OCI-LY1 (cell line): Measurements from ENCODE around the gene LRP1.

Experiments
- H2AFZ ChIP-seq: fragments of 200-600 bp; sonication (generic), shearing (Covaris generic); 2 replicates; pipeline ENCODE4 v1.6.0; 2014; ENCODE audit warnings: antibody characterized with exemption, mild to moderate bottlenecking, low read length
- H3F3A ChIP-seq: fragments of 200-600 bp; sonication (generic), shearing (Covaris generic); 2 replicates; pipeline ENCODE4 v1.6.0; 2014; ENCODE audit warnings: mild to moderate bottlenecking, antibody characterized with exemption, low read length, moderate library complexity; ENCODE audit not compliant: insufficient read depth
- H3K27ac ChIP-seq: fragments of 200-600 bp; sonication (generic); 2 replicates; pipeline ENCODE4 v1.5.1; 2014; ENCODE audit warnings: low read length, mixed run types, mild to moderate bottlenecking, low read depth; ENCODE audit not compliant: poor library complexity, severe bottlenecking
- H3K27me3 ChIP-seq: fragments of 200-600 bp; sonication (generic); 2 replicates; pipeline ENCODE4 v1.6.0; 2014; ENCODE audit warnings: antibody characterized with exemption, mild to moderate bottlenecking, low read length, moderate library complexity; ENCODE audit not compliant: insufficient read depth
- H3K36me3 ChIP-seq: fragments of 200-600 bp; sonication (generic); 2 replicates; pipeline ENCODE4 v1.6.1; 2014; ENCODE audit warnings: mild to moderate bottlenecking, antibody characterized with exemption, low read length, moderate library complexity, mixed read lengths; ENCODE audit not compliant: insufficient read depth
- H3K4me1 ChIP-seq: fragments of 200-600 bp; sonication (generic); 2 replicates; pipeline ENCODE4 v1.5.1; 2014; ENCODE audit warnings: mild to moderate bottlenecking, low read length, moderate library complexity; ENCODE audit not compliant: insufficient read depth, severe bottlenecking
- H3K4me2 ChIP-seq: fragments of 200-600 bp; sonication (generic), shearing (Covaris generic); 2 replicates; pipeline ENCODE4 v1.6.1; 2014; ENCODE audit warnings: low read length
- H3K4me3 ChIP-seq: fragments of 200-600 bp; sonication (generic); 2 replicates; pipeline ENCODE4 v1.5.1; 2014; ENCODE audit warnings: low read length, low read depth, mild to moderate bottlenecking, mixed read lengths; ENCODE audit not compliant: poor library complexity, severe bottlenecking
- H3K79me2 ChIP-seq: fragments of 200-600 bp; shearing (Covaris generic); 2 replicates; pipeline ENCODE4 v1.6.1; 2016; ENCODE audit warnings: mixed run types, low read length, mixed read lengths; ENCODE audit not compliant: insufficient read depth
- H3K9ac ChIP-seq: fragments of 200-600 bp; sonication (generic), shearing (Covaris generic); 2 replicates; pipeline ENCODE4 v1.6.1; 2014; ENCODE audit warnings: mild to moderate bottlenecking, low read length, mixed read lengths
- H3K9me2 ChIP-seq: fragments of 200-600 bp; sonication (generic), shearing (Covaris generic); 2 replicates; pipeline ENCODE4 v1.6.1; 2014; ENCODE audit warnings: low read depth, mild to moderate bottlenecking, low read length, mixed read lengths
- H3K9me3 ChIP-seq: fragments of 200-600 bp; shearing (Covaris generic); 2 replicates; pipeline ENCODE4 v1.6.1; 2014; ENCODE audit warnings: low read length, mixed read lengths
- H4K20me1 ChIP-seq: fragments of 200-600 bp; sonication (generic), shearing (Covaris generic); 2 replicates; pipeline ENCODE4 v1.6.0; 2016; ENCODE audit warnings: mild to moderate bottlenecking, low read length; ENCODE audit not compliant: insufficient read depth
- EZH2 ChIP-seq: fragments of 200-600 bp; sonication (generic), shearing (Covaris generic); IDR thresholded peaks from 2 replicates; pipeline ENCODE4 v1.8.0; 2017; ENCODE audit warnings: borderline replicate concordance, mixed run types, mild to moderate bottlenecking, antibody characterized with exemption, low read length, moderate library complexity, mixed read lengths
- TF ChIP-seq, protein P1 (sequence below): fragments of 200-600 bp; sonication (generic), shearing (Covaris generic); IDR thresholded peaks from 2 replicates; pipeline ENCODE4 v1.5.1; 2017; ENCODE audit warnings: mild to moderate bottlenecking, antibody characterized with exemption, low read length, moderate library complexity, mixed read lengths

The LRP1 gene

GRCh38 chr12:57141249-57141648, 13.0 kb downstream of the LRP1 start:
- H3K4me2 ChIP-seq = no peak overlapping the region
- no peaks in the 10 kb centered on the region for H3K36me3 ChIP-seq
- TF ChIP-seq, protein P1, sequence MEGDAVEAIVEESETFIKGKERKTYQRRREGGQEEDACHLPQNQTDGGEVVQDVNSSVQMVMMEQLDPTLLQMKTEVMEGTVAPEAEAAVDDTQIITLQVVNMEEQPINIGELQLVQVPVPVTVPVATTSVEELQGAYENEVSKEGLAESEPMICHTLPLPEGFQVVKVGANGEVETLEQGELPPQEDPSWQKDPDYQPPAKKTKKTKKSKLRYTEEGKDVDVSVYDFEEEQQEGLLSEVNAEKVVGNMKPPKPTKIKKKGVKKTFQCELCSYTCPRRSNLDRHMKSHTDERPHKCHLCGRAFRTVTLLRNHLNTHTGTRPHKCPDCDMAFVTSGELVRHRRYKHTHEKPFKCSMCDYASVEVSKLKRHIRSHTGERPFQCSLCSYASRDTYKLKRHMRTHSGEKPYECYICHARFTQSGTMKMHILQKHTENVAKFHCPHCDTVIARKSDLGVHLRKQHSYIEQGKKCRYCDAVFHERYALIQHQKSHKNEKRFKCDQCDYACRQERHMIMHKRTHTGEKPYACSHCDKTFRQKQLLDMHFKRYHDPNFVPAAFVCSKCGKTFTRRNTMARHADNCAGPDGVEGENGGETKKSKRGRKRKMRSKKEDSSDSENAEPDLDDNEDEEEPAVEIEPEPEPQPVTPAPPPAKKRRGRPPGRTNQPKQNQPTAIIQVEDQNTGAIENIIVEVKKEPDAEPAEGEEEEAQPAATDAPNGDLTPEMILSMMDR = no peak
- TF ChIP-seq EZH2 = no peak
- no peaks in the 10 kb centered on the region for H4K20me1 ChIP-seq
- no peaks in the 10 kb centered on the region for H3K9me2 ChIP-seq
- no peaks in the 10 kb centered on the region for H3F3A ChIP-seq
- no peaks in the 10 kb centered on the region for H3K9me3 ChIP-seq
- no peaks in the 10 kb centered on the region for H3K4me1 ChIP-seq
- H3K27ac ChIP-seq = no peak overlapping the region
- H3K27me3 ChIP-seq = no peaks in the 10 kb centered on the region
- no peak overlapping the region for H3K9ac ChIP-seq
- no peak overlapping the region for H3K4me3 ChIP-seq
- H3K79me2 ChIP-seq = no peaks in the 10 kb centered on the region
- no peak overlapping the region for H2AFZ ChIP-seq

DNA sequence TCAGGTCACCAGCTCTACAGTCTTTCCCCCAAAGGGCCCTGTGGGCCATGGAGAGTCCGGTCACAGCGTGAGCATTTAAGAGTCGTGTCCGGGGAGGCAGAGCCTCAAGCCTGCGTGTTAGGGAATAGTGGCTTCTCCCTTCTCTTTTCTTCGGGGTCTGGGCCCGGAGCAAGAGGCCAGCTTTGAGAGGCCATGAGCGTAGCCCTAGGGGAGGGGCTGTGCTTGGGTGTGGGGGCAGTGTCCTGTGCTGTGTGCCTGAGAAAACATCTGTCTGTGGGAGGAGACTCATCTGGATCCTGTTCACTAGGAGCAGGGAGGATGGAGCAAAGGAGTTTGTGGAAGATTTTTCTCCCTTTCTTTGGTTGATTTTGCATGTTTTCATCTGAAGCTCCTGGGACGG, 13.8 kb downstream of the LRP1 start:
- no peaks in the 10 kb centered on the region for H3K9me2 ChIP-seq

GRCh38 chr12:57142727-57143126, 14.4 kb downstream of the LRP1 start:
- H3K4me1 ChIP-seq = no peaks in the 10 kb centered on the region
- H3K4me3 ChIP-seq = no peak overlapping the region
- H3K9me2 ChIP-seq = no peaks in the 10 kb centered on the region
- H3K4me2 ChIP-seq = no peak overlapping the region
- TF ChIP-seq, protein P1 = no peak
- TF ChIP-seq EZH2 = no peak
- no peak overlapping the region for H2AFZ ChIP-seq
- no peak overlapping the region for H3K27ac ChIP-seq
- H3F3A ChIP-seq = no peaks in the 10 kb centered on the region
- no peaks in the 10 kb centered on the region for H3K9me3 ChIP-seq
- no peak overlapping the region for H3K9ac ChIP-seq
- H3K79me2 ChIP-seq = no peaks in the 10 kb centered on the region
- no peaks in the 10 kb centered on the region for H4K20me1 ChIP-seq
- no peaks in the 10 kb centered on the region for H3K27me3 ChIP-seq
- no peaks in the 10 kb centered on the region for H3K36me3 ChIP-seq

More for the DNA sequence above, 13.8 kb downstream of the LRP1 start:
- H3K36me3 ChIP-seq = no peaks in the 10 kb centered on the region
- H3K4me1 ChIP-seq = no peaks in the 10 kb centered on the region
- H4K20me1 ChIP-seq = no peaks in the 10 kb centered on the region
- no peak overlapping the region for H2AFZ ChIP-seq
- no peaks in the 10 kb centered on the region for H3K27me3 ChIP-seq
- H3K4me2 ChIP-seq = no peak overlapping the region
- H3K9me3 ChIP-seq = no peaks in the 10 kb centered on the region
- H3K4me3 ChIP-seq = no peak overlapping the region
- H3K9ac ChIP-seq = no peak overlapping the region
- H3F3A ChIP-seq = no peaks in the 10 kb centered on the region
- no peak overlapping the region for H3K27ac ChIP-seq
- TF ChIP-seq, protein P1 = no peak
- no peak for TF ChIP-seq EZH2
- H3K79me2 ChIP-seq = no peaks in the 10 kb centered on the region
